Measurements from ENCODE around the gene SNX4. TPM values are rescaled to one million over a fixed set of nuclear protein-coding genes. Genes with fewer than 3 reads are reported as not detected.

Gene SNX4
- total RNA-seq, 1 donor from 2014 or later = 24.0 TPM

DNA sequence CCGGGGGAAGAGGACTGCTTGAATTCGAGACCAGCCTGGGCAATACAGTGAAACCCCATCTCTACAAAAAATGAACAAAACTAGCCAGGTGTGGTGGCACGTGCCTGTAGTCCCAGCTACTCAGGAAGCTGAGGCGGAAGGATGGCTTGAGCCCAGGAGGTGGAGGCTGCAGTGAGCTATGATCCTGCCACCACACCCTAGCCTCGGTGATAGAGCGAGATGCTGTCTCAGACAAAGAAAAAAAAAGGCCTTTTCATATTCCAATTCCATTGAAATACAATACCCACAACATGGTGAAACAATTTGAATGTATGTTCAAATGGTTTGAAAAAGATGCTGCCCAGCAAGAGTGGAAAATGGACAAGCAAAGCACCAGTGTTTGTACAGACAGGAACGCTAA, 83.1 kb downstream of the SNX4 start:
- no peak overlapping the region for H3K4me3 ChIP-seq (ENCODE audit: low read length in 3 of 3)
- H3K4me1 ChIP-seq (ENCODE audit: control insufficient read depth in 3 of 3, insufficient read depth in 3 of 3, low read length in 3 of 3) = no peaks in the 10 kb centered on the region
- no peaks in the 10 kb centered on the region for H3K27me3 ChIP-seq (ENCODE audit: control insufficient read depth in 3 of 3, insufficient read depth in 3 of 3, low read length in 3 of 3)
- H3K9me3 ChIP-seq (ENCODE audit: control insufficient read depth in 3 of 3, low read length in 3 of 3) = no peaks in the 10 kb centered on the region
- H3K9ac ChIP-seq (ENCODE audit: low read depth in 1 of 3, low read length in 3 of 3) = no peak overlapping the region
- no peak overlapping the region for H3K27ac ChIP-seq (ENCODE audit: low read depth, low read length)
- no peaks in the 10 kb centered on the region for H3K36me3 ChIP-seq (ENCODE audit: control insufficient read depth in 3 of 3, insufficient read depth in 3 of 3, low read length in 3 of 3)

DNA sequence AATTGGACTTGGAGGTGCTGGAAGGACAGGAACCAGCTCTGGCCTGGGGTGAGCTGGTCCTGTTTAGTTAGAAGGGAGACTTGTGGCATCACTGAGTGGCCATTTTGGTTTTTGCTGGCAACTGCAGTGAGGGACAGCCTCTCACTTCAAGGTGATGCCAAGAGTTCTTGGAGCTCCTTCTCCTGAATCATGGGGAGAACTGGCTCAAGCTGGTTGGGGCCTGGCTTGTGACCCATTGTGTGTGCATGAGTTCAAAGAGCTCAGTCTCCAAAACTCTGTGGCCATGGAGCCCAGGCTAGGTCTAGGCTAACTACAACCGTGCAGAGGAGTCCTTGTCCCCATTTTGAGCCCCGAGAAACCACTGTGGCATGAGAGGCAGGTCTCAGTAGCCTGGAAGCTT, 84.8 kb downstream of the SNX4 start:
- Histone ChIP-seq H3K9ac (ENCODE audit: low read depth in 1 of 3, low read length in 3 of 3) (no peak overlapping the region), H3K4me1 (ENCODE audit: control insufficient read depth in 3 of 3, insufficient read depth in 3 of 3, low read length in 3 of 3) (no peaks in the 10 kb centered on the region), H3K36me3 (ENCODE audit: control insufficient read depth in 3 of 3, insufficient read depth in 3 of 3, low read length in 3 of 3) (no peaks in the 10 kb centered on the region), H3K27ac (ENCODE audit: low read depth, low read length) (no peak overlapping the region), H3K9me3 (ENCODE audit: control insufficient read depth in 3 of 3, low read length in 3 of 3) (no peaks in the 10 kb centered on the region), H3K27me3 (ENCODE audit: control insufficient read depth in 3 of 3, insufficient read depth in 3 of 3, low read length in 3 of 3) (no peaks in the 10 kb centered on the region), H3K4me3 (ENCODE audit: low read length in 3 of 3) (no peak overlapping the region)

DNA sequence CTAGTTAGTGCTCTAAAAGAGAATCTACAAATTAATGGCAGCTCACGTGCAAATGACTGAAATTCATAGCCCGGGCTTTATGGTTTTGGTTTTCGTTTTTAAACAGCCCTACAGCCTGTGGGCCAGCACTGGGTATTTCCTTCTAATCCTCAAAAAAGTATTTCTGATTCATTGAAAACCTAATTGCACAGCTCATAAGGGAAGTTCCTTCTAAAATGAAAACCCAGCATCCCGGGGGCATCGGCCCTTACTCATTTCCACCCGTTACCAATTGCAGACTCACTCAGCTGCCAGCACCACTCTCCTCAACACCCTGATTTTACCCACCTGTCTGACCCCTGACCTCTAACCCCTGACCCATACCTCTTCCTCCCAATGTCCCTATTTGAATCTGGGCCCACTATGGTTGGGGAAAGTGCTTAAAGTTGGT, 85.4 kb downstream of the SNX4 start:
- H3K4me3 ChIP-seq (ENCODE audit: low read length in 3 of 3) = no peak overlapping the region
- H3K27ac ChIP-seq (ENCODE audit: low read depth, low read length) = no peak overlapping the region
- H3K9me3 ChIP-seq (ENCODE audit: control insufficient read depth in 3 of 3, low read length in 3 of 3) = no peaks in the 10 kb centered on the region
- H3K9ac ChIP-seq (ENCODE audit: low read depth in 1 of 3, low read length in 3 of 3) = no peak overlapping the region
- H3K36me3 ChIP-seq (ENCODE audit: control insufficient read depth in 3 of 3, insufficient read depth in 3 of 3, low read length in 3 of 3) = no peaks in the 10 kb centered on the region
- H3K4me1 ChIP-seq (ENCODE audit: control insufficient read depth in 3 of 3, insufficient read depth in 3 of 3, low read length in 3 of 3) = no peaks in the 10 kb centered on the region
- H3K27me3 ChIP-seq (ENCODE audit: control insufficient read depth in 3 of 3, insufficient read depth in 3 of 3, low read length in 3 of 3) = no peaks in the 10 kb centered on the region

DNA sequence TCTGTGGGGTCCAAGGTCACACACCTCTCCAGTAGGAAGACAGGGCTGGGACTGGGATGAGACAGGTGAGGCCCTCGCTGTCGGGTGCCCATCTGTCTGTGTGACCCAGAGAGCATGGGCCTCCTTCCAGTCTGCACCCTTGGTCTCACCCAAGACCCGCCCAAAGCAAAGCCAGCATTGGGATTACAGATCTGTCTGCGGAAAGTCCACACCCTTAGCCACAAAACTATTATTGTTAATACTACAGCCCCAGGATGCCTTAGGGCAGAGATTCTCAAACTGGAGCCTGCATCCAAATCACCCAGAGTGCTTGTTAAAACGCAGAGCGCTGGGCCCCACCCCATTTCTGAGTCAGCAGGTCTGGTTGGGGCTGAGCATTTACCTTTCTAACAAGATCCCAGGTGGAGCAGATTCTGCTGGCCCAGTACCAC, 86.4 kb downstream of the SNX4 start:
- H3K27ac ChIP-seq (ENCODE audit: low read depth, low read length) = no peak overlapping the region
- no peak overlapping the region for H3K4me3 ChIP-seq (ENCODE audit: low read length in 3 of 3)
- H3K9me3 ChIP-seq (ENCODE audit: control insufficient read depth in 3 of 3, low read length in 3 of 3) = no peaks in the 10 kb centered on the region
- peaks cover 0 to under 1% (median 0%) of the 10 kb centered on the region in 3 donors for H3K4me1 ChIP-seq (ENCODE audit: control insufficient read depth in 3 of 3, insufficient read depth in 3 of 3, low read length in 3 of 3)
- H3K36me3 ChIP-seq (ENCODE audit: control insufficient read depth in 3 of 3, insufficient read depth in 3 of 3, low read length in 3 of 3) = no peaks in the 10 kb centered on the region
- no peak overlapping the region for H3K9ac ChIP-seq (ENCODE audit: low read depth in 1 of 3, low read length in 3 of 3)
- H3K27me3 ChIP-seq (ENCODE audit: control insufficient read depth in 3 of 3, insufficient read depth in 3 of 3, low read length in 3 of 3) = no peaks in the 10 kb centered on the region

DNA sequence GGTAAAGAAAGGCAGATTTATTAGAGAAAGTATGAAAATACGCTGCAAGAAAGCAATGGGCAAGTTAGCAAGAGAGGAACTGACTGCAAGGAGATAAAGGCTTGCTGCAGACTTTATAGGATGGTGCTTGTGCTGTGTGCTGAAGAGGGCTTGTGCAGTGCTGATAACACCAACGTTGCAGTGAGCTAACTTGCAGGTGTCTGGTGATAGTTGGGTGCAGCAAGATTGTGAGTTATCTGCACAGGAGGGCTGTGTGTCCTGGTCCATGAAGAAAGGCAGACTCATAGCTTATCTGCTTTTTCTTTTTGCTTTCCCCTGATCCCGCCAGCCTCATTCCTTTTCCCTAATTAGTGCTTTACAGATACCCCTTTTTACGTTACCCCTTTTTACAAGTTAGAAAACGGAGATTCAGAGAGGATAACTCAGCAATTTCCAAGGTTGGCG, 86.9 kb downstream of the SNX4 start:
- Histone ChIP-seq H3K9me3 (ENCODE audit: control insufficient read depth in 3 of 3, low read length in 3 of 3) (no peaks in the 10 kb centered on the region), H3K36me3 (ENCODE audit: control insufficient read depth in 3 of 3, insufficient read depth in 3 of 3, low read length in 3 of 3) (no peaks in the 10 kb centered on the region), H3K27ac (ENCODE audit: low read depth, low read length) (no peak overlapping the region), H3K27me3 (ENCODE audit: control insufficient read depth in 3 of 3, insufficient read depth in 3 of 3, low read length in 3 of 3) (no peaks in the 10 kb centered on the region), H3K4me3 (ENCODE audit: low read length in 3 of 3) (no peak overlapping the region), H3K9ac (ENCODE audit: low read depth in 1 of 3, low read length in 3 of 3) (no peak overlapping the region), H3K4me1 (ENCODE audit: control insufficient read depth in 3 of 3, insufficient read depth in 3 of 3, low read length in 3 of 3) (peaks cover 0 to 4% (median 0%) of the 10 kb centered on the region in 3 donors)

DNA sequence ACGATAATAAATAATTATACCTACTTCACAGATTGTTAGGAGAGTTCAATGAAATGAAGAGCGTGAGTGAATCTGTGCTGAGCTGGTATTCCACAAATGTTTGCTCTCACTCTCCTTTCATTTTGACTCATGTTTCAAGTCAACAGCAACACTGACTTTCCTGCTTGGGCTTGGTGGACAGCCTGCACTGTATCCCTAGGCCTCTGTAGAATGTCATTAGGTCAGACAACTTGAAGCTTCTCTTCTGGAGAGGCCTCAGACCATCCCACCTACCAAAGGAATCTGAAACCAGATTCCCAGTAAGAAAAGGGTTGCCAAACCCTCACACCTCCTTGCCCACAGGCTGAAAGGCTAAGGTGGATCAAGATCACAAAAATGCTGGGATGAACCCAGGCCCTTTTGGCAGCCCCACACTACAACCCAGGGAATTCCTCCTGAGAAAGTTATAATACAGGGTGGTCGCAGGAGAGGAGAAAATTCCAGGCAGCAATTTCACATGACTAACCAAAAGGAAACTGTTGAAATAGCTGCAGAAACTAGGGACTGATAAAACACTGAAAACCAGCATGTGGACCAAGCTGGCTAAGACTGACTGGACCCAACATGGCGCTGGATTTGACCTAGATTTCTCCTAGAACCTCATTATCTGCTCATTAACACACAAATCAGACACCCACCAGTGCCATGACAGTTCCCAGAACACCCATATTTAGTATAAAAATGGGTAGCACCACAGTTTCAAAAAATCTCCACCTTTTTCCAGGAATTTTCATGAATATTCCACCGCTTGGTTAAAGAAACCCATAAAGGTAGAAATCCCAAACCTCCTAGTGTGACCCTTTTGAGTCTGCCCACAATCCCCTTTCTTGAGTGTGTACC, 87.9 kb downstream of the SNX4 start:
- no peaks in the 10 kb centered on the region for H3K27me3 ChIP-seq (ENCODE audit: control insufficient read depth in 3 of 3, insufficient read depth in 3 of 3, low read length in 3 of 3)
- H3K9ac ChIP-seq (ENCODE audit: low read depth in 1 of 3, low read length in 3 of 3) = no peak overlapping the region
- no peaks in the 10 kb centered on the region for H3K36me3 ChIP-seq (ENCODE audit: control insufficient read depth in 3 of 3, insufficient read depth in 3 of 3, low read length in 3 of 3)
- H3K4me3 ChIP-seq (ENCODE audit: low read length in 3 of 3) = no peak overlapping the region
- H3K27ac ChIP-seq (ENCODE audit: low read depth, low read length) = no peak overlapping the region
- peaks cover 0 to 4% (median 0%) of the 10 kb centered on the region in 3 donors for H3K4me1 ChIP-seq (ENCODE audit: control insufficient read depth in 3 of 3, insufficient read depth in 3 of 3, low read length in 3 of 3)
- no peaks in the 10 kb centered on the region for H3K9me3 ChIP-seq (ENCODE audit: control insufficient read depth in 3 of 3, low read length in 3 of 3)

DNA sequence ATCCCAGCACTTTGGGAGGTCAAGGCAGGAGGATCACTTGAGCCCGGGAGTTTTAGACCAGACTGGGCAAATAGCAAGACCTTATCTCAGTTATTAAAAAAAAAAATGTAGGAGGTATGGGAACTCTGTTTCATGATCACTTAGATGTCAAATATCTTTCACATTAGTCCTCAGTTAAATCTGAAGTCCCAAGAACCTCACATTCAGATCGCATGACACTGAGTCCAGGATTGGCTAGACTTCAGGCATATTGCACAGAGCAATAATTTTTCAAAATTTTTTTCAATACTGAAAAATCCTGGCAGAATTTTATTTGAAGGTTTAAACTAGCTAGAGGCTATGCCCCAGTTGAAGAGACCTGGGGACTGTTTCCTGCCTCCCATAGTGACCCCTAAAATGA, 88.6 kb downstream of the SNX4 start:
- Histone ChIP-seq H3K27ac (ENCODE audit: low read depth, low read length) (no peak overlapping the region), H3K4me1 (ENCODE audit: control insufficient read depth in 3 of 3, insufficient read depth in 3 of 3, low read length in 3 of 3) (peaks cover 0 to 4% (median 0%) of the 10 kb centered on the region in 3 donors), H3K9ac (ENCODE audit: low read depth in 1 of 3, low read length in 3 of 3) (no peak overlapping the region), H3K27me3 (ENCODE audit: control insufficient read depth in 3 of 3, insufficient read depth in 3 of 3, low read length in 3 of 3) (no peaks in the 10 kb centered on the region), H3K36me3 (ENCODE audit: control insufficient read depth in 3 of 3, insufficient read depth in 3 of 3, low read length in 3 of 3) (no peaks in the 10 kb centered on the region), H3K4me3 (ENCODE audit: low read length in 3 of 3) (no peak overlapping the region), H3K9me3 (ENCODE audit: control insufficient read depth in 3 of 3, low read length in 3 of 3) (no peaks in the 10 kb centered on the region)

DNA sequence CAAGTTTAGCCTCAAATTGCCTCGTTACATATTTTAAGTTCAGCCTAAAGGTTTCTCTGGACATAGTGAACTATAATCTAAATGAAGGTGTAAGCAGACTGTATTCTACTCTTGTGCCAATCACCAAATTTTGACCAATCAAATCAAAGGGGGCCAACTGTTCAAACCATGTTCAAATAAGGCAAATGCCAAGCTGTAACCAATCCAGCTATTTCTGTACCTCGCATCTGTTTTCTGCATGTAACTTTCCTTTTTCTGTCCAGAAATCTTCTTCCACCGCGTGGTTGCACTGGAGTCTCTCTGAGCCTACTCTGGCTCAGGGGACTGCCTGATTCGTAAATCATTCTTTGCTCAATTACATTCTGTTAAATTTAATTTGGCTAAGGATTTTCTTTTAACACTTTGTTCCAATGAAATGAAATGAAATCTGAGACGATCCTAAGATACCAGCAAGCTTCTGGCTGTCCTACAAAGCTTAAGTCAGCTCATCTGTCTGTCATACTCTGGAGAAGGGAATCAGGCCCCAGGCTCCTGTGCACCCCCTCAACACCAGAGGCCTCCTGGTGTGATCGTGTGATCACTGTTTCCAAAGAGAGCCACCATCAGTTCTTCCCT, 91.7 kb downstream of the SNX4 start:
- Histone ChIP-seq H3K4me1 (ENCODE audit: control insufficient read depth in 3 of 3, insufficient read depth in 3 of 3, low read length in 3 of 3) (peaks cover 0 to 4% (median 0%) of the 10 kb centered on the region in 3 donors), H3K27ac (ENCODE audit: low read depth, low read length) (no peak overlapping the region), H3K36me3 (ENCODE audit: control insufficient read depth in 3 of 3, insufficient read depth in 3 of 3, low read length in 3 of 3) (no peaks in the 10 kb centered on the region), H3K9ac (ENCODE audit: low read depth in 1 of 3, low read length in 3 of 3) (no peak overlapping the region), H3K27me3 (ENCODE audit: control insufficient read depth in 3 of 3, insufficient read depth in 3 of 3, low read length in 3 of 3) (no peaks in the 10 kb centered on the region), H3K9me3 (ENCODE audit: control insufficient read depth in 3 of 3, low read length in 3 of 3) (no peaks in the 10 kb centered on the region), H3K4me3 (ENCODE audit: low read length in 3 of 3) (no peak overlapping the region)

DNA sequence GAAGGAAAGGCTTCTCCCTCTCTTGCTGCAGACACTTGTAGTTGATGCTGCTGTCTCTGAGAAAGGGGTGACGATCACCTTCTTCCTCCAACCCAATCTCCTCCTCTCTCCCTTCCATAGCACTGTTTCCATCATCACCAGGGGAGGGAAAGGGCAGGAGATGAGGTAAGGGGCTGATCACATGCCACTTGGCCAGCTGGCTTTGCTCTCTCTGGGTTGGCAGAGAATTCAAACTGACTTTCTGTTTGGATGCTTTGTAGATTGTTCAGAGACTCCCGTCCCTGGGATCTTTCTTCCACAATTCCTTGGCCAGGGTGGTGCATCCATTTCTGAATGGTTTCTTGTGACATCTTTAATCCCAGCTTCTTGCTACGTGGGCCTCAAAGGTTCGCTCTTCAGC, 101.7 kb downstream of the SNX4 start:
- Histone ChIP-seq H3K9me3 (ENCODE audit: control insufficient read depth in 3 of 3, low read length in 3 of 3) (no peaks in the 10 kb centered on the region), H3K27ac (ENCODE audit: low read depth, low read length) (no peak overlapping the region), H3K36me3 (ENCODE audit: control insufficient read depth in 3 of 3, insufficient read depth in 3 of 3, low read length in 3 of 3) (no peaks in the 10 kb centered on the region), H3K9ac (ENCODE audit: low read depth in 1 of 3, low read length in 3 of 3) (no peak overlapping the region), H3K4me1 (ENCODE audit: control insufficient read depth in 3 of 3, insufficient read depth in 3 of 3, low read length in 3 of 3) (no peaks in the 10 kb centered on the region), H3K4me3 (ENCODE audit: low read length in 3 of 3) (no peak overlapping the region), H3K27me3 (ENCODE audit: control insufficient read depth in 3 of 3, insufficient read depth in 3 of 3, low read length in 3 of 3) (no peaks in the 10 kb centered on the region)

DNA sequence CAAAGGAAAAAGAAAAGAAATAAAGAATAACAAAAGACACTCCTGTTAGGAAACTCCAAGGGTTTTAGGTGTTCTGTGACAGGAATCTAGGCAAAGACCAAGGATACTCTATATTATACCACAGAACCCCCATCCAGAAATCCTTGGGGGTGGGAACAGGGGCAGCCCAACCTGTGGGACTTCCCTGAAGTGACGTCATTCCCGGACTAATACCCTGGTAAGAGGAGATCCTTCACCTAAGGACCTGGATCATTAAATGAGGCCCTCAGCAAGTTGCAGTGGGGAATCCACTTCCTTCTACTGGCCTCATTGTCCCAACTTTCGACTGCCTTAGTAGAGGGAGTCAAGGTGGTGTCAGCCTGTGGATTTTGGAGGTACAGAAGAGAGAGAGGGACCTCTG, 103.8 kb downstream of the SNX4 start:
- Histone ChIP-seq H3K4me3 (ENCODE audit: low read length in 3 of 3) (no peak overlapping the region), H3K9ac (ENCODE audit: low read depth in 1 of 3, low read length in 3 of 3) (no peak overlapping the region), H3K4me1 (ENCODE audit: control insufficient read depth in 3 of 3, insufficient read depth in 3 of 3, low read length in 3 of 3) (no peaks in the 10 kb centered on the region), H3K9me3 (ENCODE audit: control insufficient read depth in 3 of 3, low read length in 3 of 3) (no peaks in the 10 kb centered on the region), H3K36me3 (ENCODE audit: control insufficient read depth in 3 of 3, insufficient read depth in 3 of 3, low read length in 3 of 3) (no peaks in the 10 kb centered on the region), H3K27me3 (ENCODE audit: control insufficient read depth in 3 of 3, insufficient read depth in 3 of 3, low read length in 3 of 3) (no peaks in the 10 kb centered on the region), H3K27ac (ENCODE audit: low read depth, low read length) (no peak overlapping the region)
